ENCODE measurements around the gene ZNF433.

DNA sequence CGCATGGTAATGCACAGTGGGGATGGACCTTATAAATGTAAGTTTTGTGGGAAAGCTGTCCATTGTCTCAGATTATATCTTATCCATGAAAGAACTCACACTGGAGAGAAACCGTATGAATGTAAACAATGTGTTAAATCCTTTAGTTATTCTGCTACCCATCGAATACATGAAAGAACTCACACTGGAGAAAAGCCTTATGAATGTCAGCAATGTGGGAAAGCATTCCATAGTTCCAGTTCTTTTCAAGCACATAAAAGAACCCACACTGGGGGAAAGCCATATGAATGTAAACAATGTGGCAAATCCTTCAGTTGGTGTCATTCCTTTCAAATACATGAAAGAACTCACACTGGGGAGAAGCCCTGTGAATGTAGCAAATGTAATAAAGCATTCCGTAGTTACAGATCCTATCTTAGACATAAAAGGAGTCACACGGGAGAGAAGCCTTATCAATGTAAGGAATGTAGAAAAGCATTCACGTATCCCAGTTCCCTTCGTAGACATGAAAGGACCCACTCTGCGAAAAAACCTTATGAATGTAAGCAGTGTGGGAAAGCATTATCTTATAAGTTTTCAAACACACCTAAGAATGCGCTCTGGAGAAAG, 56.9 kb downstream of the ZNF433 start:
- no peak for TF ChIP-seq POLR2A (IDR thresholded peaks at IDR 0.05)
- TF ChIP-seq, protein P1, sequence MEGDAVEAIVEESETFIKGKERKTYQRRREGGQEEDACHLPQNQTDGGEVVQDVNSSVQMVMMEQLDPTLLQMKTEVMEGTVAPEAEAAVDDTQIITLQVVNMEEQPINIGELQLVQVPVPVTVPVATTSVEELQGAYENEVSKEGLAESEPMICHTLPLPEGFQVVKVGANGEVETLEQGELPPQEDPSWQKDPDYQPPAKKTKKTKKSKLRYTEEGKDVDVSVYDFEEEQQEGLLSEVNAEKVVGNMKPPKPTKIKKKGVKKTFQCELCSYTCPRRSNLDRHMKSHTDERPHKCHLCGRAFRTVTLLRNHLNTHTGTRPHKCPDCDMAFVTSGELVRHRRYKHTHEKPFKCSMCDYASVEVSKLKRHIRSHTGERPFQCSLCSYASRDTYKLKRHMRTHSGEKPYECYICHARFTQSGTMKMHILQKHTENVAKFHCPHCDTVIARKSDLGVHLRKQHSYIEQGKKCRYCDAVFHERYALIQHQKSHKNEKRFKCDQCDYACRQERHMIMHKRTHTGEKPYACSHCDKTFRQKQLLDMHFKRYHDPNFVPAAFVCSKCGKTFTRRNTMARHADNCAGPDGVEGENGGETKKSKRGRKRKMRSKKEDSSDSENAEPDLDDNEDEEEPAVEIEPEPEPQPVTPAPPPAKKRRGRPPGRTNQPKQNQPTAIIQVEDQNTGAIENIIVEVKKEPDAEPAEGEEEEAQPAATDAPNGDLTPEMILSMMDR (IDR thresholded peaks at IDR 0.05), result no peak

Measured in adrenal gland (tissue), 5 donors.